ENCODE results near the gene PPARD.
"Not testable (repeated sequence)": the region's sequence is repeated elsewhere in the genome, so short reads cannot be mapped to it uniquely, and the experiment has no call there.

The PPARD gene

GRCh38 chr6:35312076-35312800 lies 30.1 kb upstream of the PPARD start:
- ATAC-seq: no peak
- no peak for DNase-seq

GRCh38 chr6:35312807-35313206 lies 29.6 kb upstream of the PPARD start:
- ATAC-seq: no peak
- no peak for DNase-seq

GRCh38 chr6:35317483-35318195 lies 24.7 kb upstream of the PPARD start:
- DNase-seq: no peak
- no peak for ATAC-seq

- DNase-seq (no peak), ATAC-seq (no peak)
These were observed 23.9 kb upstream of the PPARD start for GRCh38 chr6:35318196-35319171.

- ATAC-seq (no peak), DNase-seq (no peak)
These were observed 22.9 kb upstream of the PPARD start for GRCh38 chr6:35319346-35320030.

GRCh38 chr6:35320031-35320410 lies 22.3 kb upstream of the PPARD start:
- ATAC-seq (no peak), DNase-seq (no peak)

GRCh38 chr6:35321091-35321490 lies 21.3 kb upstream of the PPARD start:
- DNase-seq (no peak), ATAC-seq (no peak)

- ATAC-seq (peak; percentile 88), DNase-seq (peak; percentile 75)
These were observed 14.9 kb upstream of the PPARD start for GRCh38 chr6:35327349-35328027.

GRCh38 chr6:35328108-35328723 lies 14.1 kb upstream of the PPARD start:
- DNase-seq: no peak
- ATAC-seq: no peak

GRCh38 chr6:35328965-35329364 lies 13.4 kb upstream of the PPARD start:
- not testable (repeated sequence) for ATAC-seq, DNase-seq

- ATAC-seq: no peak
- no peak for DNase-seq
These were observed 11.7 kb upstream of the PPARD start for GRCh38 chr6:35330541-35331119.

GRCh38 chr6:35332074-35332887 lies 10.1 kb upstream of the PPARD start:
- ATAC-seq: not testable (repeated sequence)
- DNase-seq: peak; percentile 47

- no peak for ATAC-seq
- DNase-seq: no peak
These were observed 801 bp upstream of the PPARD start for GRCh38 chr6:35341557-35341956.

- ATAC-seq: no peak
- DNase-seq: no peak
These were observed 905 bp downstream of the PPARD start for GRCh38 chr6:35343092-35343834.

- DNase-seq (no peak), ATAC-seq (no peak)
These were observed 1.6 kb downstream of the PPARD start for GRCh38 chr6:35343835-35344550.

GRCh38 chr6:35351422-35351821 lies 9.1 kb downstream of the PPARD start:
- no peak for ATAC-seq
- DNase-seq: no peak

- DNase-seq (no peak), ATAC-seq (no peak)
These were observed 10.4 kb downstream of the PPARD start for GRCh38 chr6:35352735-35353134.
